Right forelimb (tissue), 1 donor: Measurements from ENCODE around the gene CYB561D1.

Source experiments
- DNase-seq: peaks from one replicate; pipeline ENCODE4 v3.0.0-alpha.2; 2018

Gene CYB561D1

GRCh38 chr1:109531380-109531779 is 37.5 kb downstream of the CYB561D1 start:
- DNase-seq = no peak

DNA sequence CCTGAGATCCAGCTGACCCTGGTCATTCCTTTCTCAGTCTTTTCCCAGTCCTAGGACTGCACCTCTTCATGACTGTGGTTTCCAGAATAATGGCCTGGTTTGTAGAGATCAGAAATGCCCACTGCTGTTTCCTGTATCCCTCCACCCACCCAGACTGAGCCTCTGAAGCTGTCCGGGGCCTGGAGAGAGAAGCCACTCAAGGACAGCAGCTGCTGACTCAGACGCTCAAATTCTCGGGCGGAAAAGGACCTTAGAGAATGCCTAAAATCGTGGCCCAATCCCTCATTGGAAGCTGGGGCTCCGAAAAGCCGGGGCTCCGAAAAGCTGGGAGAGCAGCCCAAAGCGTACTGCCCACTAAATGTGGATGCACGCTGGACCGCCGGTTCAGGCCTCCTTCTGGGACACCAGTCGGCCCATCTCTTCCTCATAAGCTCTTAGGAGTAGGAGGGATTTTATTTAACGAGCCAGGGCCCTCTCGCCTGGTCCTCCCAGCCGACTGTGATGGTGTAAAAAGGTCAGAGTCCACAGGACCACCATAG is 38.0 kb downstream of the CYB561D1 start:
- no peak for DNase-seq

DNA sequence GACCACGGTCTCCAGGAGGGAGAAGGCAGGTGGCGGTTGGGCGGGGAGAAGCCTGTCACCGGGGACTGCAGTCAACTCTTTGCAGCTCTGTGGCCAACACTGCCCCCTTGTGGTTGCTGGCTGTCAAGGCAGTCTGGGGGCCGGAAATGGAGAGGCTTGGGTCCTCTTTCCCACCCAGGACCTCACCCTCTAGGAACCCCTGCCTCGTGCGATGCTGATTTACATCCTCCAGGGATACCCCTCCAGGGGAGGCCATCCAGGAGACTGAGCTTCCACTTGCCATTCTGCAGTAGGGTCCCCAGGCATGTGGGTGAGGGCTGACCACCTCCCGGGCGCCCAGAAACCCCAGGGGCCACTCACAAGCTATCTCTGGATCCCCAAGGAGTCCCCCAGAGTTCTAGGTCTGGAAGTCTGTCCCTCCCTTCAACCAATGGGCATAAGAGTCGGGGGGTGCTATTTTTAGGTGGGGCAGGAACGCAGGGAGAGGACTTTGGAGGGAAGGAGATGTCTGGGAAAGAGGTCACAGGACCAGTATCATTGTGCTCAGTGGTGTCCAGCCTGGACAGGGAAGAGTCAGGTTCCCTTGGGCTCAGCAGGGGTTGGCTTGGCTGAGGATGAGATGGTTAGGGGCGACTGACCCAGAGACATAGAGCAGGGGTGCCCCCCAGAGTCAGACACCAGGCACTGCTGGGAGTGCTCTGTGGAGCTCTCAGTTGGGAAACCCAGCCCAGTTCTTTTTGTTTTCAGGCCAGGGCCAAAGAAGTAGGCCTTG is 38.7 kb downstream of the CYB561D1 start:
- peak; percentile 92 for DNase-seq

GRCh38 chr1:109534307-109534858 is 40.5 kb downstream of the CYB561D1 start:
- DNase-seq = no peak

DNA sequence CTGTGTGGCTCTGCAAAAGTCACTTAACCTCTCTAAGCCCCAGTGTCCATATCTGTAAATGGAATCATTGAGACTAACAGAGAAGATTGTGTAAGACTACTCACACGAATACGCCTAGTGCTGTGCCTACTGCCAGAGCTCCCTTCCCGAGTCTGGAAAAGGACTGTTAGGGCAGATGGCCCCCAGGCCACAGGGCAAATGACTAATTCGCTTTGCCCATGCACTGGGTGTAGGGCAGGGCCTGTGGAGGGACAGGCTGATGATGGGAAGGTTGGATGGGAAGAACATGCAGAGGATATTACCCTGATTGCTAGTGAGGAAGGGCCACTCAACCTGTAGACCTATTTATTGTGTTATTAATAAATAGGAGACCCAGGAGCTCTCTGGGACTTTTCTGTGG is 41.6 kb downstream of the CYB561D1 start:
- DNase-seq = no peak

DNA sequence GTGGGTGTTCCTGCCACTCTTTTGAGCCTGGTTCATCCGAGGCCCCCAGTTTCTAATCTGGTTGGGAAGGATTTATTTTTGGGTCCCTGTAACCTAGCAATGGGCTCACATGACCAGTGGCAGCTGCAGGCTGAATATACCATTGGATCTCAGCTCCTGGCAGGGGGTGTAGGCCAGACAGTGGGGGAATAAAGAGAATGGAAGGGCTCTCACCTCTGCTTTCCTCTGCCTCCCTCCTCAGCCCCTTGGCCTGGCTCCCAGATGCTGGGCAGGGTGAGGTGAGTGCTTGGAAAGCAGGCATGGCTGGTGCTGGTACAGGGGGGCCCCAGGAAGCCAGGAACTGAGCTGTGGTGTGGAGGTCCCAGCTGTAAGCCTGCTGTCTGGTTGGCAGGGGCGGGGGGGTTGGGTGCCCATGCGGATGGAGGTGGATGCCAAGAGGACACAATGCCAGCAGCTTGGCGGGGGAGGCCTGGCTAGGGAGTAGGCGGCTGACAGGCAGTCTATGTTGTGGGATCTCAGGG is 42.1 kb downstream of the CYB561D1 start:
- DNase-seq = no peak

DNA sequence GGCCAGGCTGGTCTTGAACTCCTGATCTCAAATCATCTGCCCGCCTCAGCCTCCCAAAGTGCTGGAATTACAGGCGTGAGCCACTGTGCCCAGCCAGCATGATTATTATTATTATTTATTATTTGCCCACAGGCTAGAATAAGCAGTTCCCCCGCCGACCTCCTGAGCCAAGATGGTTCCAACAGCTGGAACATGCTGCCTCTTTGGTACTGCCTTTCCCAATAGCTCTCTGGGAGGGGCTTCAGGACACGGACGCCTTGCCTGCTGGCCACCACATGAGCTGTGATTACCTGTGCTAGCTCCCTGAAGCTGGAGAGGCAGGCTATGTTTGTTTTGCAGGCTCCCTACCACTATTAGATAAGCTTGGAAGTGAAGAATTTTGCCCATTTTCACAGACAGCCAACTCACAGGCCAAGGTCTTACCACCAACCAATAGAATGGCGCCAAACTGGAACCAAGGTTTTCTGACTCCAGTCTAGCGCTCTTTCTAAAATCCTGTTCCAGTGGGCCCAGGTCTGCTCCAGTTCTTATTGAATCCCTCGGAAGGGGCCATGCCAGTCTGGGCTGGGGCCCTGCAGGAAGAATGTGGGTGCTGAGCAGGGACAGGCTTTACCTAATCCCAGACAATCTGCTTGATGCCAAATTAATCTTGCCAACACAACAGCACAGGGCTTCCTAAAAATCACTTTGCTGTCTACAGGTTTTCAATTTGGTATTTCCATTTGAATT is 43.7 kb downstream of the CYB561D1 start:
- no peak for DNase-seq

GRCh38 chr1:109538827-109539555 is 45.1 kb downstream of the CYB561D1 start:
- no peak for DNase-seq

- DNase-seq = no peak
These were observed 45.8 kb downstream of the CYB561D1 start, which contains the start of gene GPR61 for GRCh38 chr1:109539676-109540075. TSS of gene GPR61 (plus strand) at chr1:109539872. CDS start at chr1:109543023, 3,151 bp downstream.

- DNase-seq = no peak
These were observed 47.2 kb downstream of the CYB561D1 start for GRCh38 chr1:109541102-109541501.

DNA sequence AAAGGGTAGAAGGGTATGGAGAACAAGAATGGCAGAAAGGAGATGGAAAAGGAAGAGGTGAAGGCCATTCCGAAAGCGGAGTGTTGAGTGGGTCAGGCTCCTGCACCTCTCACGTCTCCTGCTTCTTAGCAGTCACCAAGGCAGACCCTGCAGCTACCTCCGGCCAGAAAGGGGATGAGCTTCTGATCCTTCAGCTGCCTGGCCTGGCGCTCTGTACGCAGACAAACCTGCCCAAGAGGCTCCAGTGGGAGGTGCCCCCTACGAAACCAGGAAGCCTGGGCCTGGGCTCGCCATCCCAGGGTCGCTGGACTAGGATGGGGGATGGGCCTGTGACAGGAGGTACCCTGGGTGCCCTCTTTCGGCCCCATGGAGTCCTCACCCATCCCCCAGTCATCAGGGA is 48.8 kb downstream of the CYB561D1 start:
- DNase-seq = no peak

GRCh38 chr1:109543283-109543987 is 49.5 kb downstream of the CYB561D1 start:
- no peak for DNase-seq

DNA sequence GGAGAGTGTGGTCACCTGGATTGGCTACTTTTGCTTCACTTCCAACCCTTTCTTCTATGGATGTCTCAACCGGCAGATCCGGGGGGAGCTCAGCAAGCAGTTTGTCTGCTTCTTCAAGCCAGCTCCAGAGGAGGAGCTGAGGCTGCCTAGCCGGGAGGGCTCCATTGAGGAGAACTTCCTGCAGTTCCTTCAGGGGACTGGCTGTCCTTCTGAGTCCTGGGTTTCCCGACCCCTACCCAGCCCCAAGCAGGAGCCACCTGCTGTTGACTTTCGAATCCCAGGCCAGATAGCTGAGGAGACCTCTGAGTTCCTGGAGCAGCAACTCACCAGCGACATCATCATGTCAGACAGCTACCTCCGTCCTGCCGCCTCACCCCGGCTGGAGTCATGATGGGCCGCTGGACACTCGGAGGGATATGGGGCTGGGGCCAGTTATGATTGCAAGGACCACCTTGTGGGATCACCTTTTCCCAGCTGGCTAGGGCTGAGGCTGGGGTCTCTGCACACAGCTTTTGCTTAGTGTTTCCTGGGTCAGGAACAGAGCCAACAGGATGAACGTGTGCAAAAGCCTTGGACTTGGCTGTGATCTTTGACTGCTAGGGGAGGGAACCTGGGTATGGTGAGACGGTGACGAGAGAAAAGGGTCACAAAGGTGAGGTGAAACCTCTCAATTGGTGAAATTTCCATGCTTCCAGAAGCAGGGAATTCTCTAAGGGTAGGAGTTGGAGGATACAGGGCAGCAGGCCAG is 50.3 kb downstream of the CYB561D1 start:
- DNase-seq = no peak

- peak; percentile 92 for DNase-seq
These were observed 52.6 kb downstream of the CYB561D1 start for GRCh38 chr1:109546311-109547109.

DNA sequence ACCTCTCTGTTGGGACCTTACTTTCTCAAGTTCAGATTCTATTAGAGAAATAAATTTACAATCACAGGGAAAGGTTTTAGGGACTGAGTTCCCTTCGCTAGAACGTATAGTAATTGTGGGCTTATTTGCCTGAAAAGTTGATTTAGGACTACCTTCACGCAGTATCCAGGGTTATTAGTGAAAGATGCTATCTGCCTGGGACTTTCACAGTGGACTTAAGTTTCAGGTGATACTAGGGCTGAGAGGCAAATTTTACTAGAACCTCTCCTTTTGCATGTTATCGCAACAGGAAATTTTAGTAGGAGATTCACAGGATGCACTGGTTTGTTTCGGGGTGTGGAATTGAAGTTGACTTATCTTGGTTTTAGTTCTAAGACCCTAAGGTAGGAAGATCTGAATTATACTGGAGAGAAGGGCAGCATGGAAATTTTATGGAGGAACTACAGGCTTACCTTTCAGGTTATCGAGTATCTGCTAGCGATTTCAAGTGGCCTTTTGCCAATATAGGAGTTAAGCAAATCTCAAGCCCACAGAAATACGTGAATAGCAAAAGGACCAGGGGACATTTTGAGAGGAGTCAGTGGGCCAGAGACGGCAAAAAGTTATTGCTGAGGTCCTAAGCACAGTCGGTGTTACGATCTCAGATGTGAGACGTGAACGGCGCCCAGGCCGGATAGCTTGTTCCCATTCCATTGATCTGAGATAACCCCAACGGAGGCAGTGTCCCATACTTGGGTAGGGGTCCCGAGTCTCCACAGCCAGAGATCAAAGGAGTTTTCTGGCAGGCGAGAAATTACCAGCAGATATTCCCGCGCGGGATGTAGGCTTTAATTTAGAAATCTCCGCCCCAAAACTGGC is 53.8 kb downstream of the CYB561D1 start:
- DNase-seq = no peak

GRCh38 chr1:109548321-109549267 is 54.7 kb downstream of the CYB561D1 start, which contains the start of gene GNAI3:
TSS of gene GNAI3 (plus strand) at chr1:109548615. CDS start at chr1:109548721, 106 bp downstream.
- peak; percentile 96 for DNase-seq
